Hindlimb muscle (tissue), 1 donor: ENCODE results near the gene RHEX. TPM values are rescaled to one million over a fixed set of nuclear protein-coding genes. Genes with fewer than 3 reads are reported as not detected.
A peak's percentile ranks its signal among the peaks of the same experiment; 100 is the strongest.

Experiments used
- DNase-seq: peaks from one replicate; pipeline ENCODE4 v3.0.0-alpha.2; 2013
- polyA plus RNA-seq: library from polyadenylated mRNA; unstranded; fragments of 120-200 nt; gene quantifications from one replicate; pipeline ENCODE4 v1.2.1, GENCODE V29; 2013; ENCODE audit not compliant: insufficient read length

The RHEX gene
- polyA plus RNA-seq, 1 donor = 0.28 TPM

DNA sequence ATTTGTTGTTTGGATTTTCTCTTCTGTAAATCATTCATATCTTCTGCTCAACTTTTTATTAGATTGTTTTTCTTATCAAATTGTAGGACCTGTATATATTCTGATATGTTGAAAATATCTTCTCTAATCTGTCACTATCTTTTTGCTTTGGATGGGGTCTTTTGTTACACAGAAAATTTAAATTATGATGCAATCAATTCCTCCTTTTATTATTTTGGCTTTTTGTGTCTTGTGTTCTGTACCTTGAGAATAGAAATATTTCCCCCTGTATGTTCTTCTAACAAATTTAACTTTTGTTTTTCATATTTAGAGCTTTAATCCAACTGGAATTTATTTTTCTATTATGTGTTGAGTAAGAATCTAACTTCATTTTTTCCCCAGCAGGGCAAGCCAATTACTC lies 67.4 kb downstream of the RHEX start:
- DNase-seq = no peak

DNA sequence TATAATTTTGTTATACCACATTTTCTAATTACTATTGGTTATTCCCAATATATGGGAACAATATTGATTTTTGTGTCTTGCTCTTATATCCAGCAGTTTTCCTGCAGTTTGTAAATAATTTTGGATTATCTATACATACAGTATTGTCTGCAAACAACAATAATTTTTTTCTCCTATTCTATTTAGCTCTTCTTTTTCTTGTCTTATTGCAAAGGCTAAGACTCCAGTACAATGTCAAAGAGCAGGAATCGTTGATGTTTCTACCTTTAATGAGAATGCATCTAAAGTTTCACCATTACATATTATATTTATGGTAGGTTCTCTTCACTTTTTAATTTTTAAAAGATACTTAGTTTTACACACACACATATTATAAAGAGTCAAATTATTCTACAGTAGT lies 68.3 kb downstream of the RHEX start:
- DNase-seq = no peak

DNA sequence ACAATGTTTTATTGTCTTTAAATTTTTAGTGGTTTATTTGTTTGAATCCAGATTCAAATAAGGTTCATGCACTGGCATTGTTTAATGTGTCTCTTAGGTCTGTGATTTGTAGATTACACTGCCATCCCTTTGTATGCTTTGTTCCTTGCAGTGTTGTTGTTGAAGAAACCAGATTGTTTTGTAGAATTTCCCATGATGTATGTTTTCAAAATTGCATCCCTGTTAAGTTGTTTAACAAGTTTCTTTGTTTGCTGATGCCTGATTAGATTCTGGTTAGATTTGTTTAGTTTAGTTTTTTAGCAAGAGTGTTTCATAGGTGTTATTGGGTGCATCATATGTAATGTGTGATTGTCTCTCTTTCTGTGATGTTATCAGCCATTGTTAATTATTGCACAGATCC lies 69.7 kb downstream of the RHEX start:
- DNase-seq = no peak

DNA sequence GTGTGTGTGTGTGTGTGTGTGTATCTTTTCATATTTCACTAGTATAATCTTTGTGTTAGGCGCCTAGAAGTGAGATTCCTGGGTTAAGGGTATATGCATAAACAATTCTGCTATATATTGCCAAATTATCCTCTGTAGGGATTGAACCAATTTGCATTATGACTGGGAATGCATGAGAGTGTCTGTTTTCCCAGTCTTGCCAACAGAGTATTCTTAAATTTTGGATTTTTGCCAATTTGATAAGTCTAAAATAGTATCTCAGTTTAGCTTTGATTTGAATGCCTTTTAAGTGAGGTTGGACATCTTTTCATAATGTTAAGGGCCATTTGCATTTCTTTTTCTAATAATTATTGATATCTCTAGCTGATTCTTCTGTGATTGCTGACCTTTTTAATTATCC lies 72.4 kb downstream of the RHEX start:
- no peak for DNase-seq

DNA sequence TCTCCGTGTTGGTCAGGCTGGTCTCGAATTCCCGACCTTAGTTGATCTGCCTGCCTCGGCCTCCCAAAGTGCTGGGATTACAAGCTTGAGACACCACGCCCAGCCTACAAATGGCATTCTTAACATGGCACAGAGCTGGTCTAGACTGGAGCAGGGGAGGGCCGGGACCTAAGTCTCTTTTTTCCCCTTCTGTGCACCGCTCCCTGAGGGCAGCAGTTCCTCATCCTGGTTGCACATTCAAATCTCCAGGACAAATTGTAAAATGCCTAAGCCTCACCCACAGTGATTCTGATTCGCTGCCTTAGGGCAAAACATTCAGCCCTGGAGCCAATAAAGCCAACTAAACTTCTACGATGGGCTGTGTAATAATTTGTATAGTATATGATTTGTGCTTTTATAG lies 74.4 kb downstream of the RHEX start:
- no peak for DNase-seq

DNA sequence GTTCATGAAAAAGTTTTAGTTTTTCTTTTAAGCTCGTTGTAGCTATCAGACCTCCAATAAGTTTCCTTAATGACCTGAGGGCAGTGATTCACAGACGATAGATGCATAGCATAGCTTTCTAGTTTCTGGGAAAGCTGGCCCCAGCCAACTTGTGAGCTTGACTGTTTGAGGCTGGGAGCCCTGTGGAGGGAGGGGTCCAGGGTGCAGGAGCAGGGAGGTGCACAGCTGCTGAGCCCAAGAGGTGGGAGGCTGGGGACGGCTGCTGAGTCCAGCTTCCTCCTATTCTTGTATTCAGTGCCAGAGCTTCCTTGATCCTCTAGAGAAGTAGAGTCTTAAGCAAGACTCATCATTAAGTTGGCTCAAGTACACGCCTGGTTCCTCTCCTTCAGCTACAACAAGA lies 75.2 kb downstream of the RHEX start:
- DNase-seq = no peak

DNA sequence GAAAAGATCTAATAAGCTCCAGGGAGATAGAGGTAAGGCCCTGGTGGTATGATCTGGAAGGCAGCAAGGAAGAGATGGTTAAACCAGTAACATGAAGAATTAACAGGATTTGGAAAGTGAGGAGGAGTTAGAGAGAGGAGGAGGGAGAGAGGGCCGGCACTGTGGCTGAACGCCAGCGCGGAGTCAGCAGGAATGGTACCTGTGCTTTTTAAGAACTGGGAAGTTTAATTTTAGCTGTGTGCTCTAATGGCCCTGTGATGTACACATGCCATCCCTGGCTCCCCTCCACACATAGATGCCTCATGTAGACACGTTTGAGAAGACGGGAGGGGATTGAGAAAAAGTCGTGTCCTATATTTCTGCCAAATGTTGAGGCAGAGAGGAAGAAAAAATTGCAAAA lies 78.1 kb downstream of the RHEX start:
- no peak for DNase-seq

DNA sequence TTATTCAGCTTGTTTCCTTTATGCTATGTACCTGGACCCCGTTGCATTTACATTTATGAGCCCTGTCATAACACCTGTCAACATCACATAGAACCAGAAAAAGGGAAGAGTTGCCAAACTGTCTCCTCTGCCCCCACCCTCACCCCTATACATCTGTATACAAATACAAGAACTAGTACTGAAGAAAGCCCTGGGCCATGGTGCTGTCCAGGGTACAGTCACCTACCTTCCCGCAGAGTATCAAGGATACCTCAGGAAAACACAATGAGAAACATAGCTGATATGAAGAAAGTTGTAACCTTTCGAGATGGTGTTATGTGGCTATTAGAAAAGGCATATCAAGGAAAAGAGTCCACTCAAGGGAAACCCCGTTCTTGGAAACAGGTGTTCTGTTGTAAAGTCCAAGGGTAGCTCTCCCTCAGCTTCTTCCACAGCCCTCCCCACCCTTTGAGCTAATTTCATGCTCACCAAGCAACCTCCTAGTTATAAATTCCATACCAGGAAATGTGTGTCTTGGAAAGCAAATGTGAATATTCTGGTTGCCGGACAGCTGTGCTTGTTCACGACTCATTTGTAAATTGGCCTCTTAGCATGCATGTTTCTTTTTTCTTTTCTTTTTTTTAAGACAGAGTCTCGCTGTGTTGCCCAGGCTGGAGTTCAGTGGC lies 80.9 kb downstream of the RHEX start:
- DNase-seq = no peak

DNA sequence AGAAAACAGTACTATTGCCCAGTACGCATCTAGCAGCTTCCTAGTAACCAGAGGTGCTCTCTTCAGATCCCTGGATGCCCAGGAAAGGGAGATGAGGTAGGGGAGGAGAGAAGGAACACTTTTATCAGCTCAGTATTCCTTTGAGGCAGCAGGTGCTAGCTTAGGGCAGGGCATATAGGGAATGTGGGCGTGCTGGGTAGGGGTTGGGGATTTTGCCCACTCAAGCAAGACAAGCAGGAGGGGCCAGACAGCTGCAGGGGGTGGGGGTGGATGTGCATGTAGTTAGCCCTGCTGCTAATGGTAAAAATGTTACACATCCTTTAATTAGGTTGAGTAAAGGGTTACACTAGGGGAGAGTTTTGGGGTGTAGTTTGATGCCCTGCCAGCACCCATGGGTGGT lies 82.3 kb downstream of the RHEX start:
- DNase-seq = no peak

DNA sequence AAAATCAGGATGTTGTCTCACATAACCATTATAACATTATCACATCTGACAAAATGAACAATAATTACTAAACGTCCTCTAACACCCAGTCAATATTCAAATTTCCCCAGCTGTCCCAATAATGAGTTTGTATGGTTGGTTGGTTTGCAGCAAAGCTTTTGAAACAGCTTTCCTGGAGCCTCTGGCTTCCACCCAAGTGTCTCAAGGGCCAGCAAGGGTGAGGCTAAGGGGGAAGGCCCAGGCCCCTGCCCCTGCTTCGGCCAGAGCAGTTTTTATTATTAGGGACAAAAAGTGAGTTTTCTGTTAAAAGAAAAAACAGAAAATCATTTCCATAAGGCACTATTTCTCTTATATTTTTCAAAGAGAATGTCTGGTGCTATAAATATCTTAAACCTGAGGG lies 83.3 kb downstream of the RHEX start:
- no peak for DNase-seq

DNA sequence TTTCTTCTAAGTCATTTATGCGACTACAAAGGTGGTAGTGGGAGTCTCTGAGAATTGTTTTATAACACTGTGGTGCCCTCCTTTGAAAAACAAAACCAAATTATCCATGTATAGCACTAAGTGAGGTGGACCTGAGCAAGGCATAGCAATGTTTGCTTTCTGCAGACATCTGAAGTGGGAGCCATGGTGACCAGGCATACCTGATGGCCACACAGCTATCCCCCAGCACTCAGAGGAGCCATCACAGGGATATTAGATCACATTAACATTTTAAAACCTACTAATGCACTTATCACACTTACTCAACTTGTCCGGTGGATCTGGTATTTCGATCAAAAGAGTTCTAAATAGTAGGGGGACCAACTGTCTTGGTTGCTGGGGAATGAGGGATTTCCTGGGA lies 89.0 kb downstream of the RHEX start:
- DNase-seq = no peak

DNA sequence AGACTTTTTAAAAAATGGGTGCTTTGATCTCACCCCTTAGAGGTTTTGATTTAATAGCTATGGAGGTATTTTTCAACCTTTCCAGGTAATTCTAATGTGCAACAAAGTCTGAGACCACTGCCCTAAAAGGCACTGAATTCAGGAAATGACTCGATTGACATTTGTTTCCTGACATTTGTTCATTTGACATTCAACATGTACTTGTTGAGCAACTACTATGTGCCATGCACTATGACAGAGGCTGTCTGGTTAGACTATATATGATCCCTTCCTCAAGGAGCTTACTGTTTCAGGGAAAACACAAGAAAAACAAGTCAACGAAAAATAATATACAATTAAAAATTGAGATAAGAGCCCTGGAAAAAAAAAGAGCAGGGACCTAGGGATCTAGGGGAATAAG lies 89.8 kb downstream of the RHEX start:
- no peak for DNase-seq

DNA sequence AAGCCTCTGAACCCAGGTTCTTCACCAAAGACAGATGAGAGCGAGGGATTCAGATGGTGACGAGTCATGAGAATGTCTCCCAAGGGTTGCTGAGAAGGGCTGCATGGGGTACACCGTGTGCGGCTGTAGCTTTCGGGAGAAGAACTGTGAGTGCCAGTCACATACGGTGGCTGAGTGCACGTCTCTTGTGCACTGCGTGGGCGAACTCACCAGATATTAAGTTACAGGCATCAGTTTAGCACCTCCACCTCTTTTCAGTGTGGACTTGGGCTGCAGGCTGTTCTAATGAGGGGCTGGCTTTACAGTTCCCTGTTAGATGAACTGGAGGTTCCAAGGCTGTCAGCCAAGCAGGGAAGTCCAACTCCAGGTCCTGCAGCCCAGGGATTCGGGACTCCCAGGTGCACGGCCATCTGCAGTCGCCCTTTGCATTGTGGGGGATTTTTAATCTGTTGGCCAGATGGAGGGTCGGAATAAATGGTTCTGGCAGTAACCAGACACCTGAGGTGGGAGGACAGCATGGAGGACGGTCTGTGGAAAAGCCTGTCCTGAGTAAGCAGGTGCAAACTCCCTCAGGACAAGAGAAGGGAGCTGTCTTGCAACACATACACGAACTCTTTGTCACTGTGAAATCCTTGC lies 90.7 kb downstream of the RHEX start:
- DNase-seq = peak; percentile 75

DNA sequence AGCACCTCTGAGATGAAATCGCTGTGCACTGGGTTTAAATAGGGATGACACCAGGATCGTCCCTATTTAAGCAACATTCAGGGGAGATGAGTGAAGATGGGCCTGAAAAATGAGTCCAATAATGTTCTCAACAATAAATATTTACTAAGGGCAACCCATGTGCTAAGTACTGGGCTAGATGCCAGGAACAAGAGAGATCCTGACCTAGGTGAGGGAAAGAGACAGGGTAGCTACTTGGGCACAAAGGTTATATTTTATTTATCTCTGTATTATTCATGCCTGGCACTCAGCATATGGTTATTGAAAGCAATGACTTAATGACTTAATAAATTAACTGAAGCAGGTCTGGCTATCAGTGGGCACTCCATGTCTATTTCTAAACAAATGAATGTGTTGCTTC lies 91.6 kb downstream of the RHEX start:
- DNase-seq = no peak

DNA sequence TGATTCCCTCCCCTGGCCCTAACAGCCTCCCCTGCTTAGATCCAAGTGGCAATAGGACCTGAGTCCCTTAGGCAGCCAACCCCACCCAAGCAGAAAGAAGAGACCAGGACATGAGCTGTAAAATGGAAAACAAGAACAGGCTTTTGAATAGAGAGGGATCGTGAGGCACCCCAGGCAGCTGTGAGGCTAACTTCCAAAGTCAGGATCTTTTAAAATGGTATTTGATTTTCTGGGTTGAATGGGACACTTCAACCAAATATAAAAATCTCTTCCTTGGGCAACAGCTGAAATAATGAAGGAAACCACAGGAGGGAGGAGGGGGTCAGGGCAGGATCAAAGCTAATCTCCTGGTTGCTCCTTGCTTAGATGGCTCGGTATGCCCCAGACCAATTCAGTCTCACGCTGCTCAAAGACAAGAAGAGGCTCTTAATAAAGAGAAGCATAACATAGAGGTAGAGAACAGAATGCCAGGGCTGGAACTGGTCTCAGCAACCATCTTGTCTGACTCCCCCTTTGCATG lies 92.9 kb downstream of the RHEX start:
- DNase-seq = no peak

Other genes with a start within 250 kb of the RHEX start
- 37.9 TPM for gene SLC41A1, start 240.0 kb upstream of the RHEX start, polyA plus RNA-seq
- not detected for gene PM20D1, start 203.0 kb upstream of the RHEX start, polyA plus RNA-seq
- 0.05 TPM for gene SLC26A9, start 109.7 kb upstream of the RHEX start, polyA plus RNA-seq
- gene RAB7B, start 49.8 kb upstream of the RHEX start, polyA plus RNA-seq = 12.2 TPM
- 0.37 TPM for gene CTSE, start 29.3 kb upstream of the RHEX start, polyA plus RNA-seq
- gene AVPR1B, start 64.2 kb downstream of the RHEX start, polyA plus RNA-seq = 0.14 TPM
- 5.4 TPM for gene FAM72A, start 149.7 kb downstream of the RHEX start, polyA plus RNA-seq
- 97.0 TPM for gene SRGAP2, start 150.4 kb downstream of the RHEX start, polyA plus RNA-seq